ENCODE data around the gene RAB27B. TPM values are rescaled to one million over a fixed set of nuclear protein-coding genes. Genes with fewer than 3 reads are reported as not detected.

Gene RAB27B
- total RNA-seq, 4 donors from 2014 or later: 0.02 to 0.20 (median 0.05) TPM; not detected in 1

DNA sequence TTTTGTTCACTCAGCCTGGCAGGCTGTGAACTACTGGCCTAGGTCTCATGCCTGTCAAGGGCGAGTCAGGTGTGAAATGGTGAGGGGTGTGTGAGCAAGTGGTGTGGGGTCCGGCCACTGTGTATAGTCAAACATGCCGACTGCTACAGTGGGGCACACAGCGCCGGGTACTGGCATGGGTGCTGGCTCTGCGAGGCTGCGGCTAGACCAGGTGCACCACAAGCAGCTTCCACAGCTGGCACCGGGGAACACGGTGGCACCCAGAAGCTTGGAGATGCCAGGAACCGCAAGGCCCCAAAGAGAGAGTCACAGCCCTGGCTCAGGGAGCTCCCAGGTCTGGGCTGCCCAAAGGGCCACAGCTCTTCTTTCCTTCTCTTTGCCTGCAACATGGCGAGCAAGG is 81.3 kb downstream of the RAB27B start:
- Histone ChIP-seq H3K4me3 (no peak overlapping the region), H3K9me3 (no peaks in the 10 kb centered on the region), H3K4me1 (no peaks in the 10 kb centered on the region), H3K27ac (no peak overlapping the region), H3K27me3 (no peaks in the 10 kb centered on the region), H3K36me3 (no peaks in the 10 kb centered on the region)
- ATAC-seq (no peak), DNase-seq (no peak)
- TF ChIP-seq POLR2A (IDR thresholded peaks at IDR 0.05): no peak
- TF ChIP-seq, protein P1, sequence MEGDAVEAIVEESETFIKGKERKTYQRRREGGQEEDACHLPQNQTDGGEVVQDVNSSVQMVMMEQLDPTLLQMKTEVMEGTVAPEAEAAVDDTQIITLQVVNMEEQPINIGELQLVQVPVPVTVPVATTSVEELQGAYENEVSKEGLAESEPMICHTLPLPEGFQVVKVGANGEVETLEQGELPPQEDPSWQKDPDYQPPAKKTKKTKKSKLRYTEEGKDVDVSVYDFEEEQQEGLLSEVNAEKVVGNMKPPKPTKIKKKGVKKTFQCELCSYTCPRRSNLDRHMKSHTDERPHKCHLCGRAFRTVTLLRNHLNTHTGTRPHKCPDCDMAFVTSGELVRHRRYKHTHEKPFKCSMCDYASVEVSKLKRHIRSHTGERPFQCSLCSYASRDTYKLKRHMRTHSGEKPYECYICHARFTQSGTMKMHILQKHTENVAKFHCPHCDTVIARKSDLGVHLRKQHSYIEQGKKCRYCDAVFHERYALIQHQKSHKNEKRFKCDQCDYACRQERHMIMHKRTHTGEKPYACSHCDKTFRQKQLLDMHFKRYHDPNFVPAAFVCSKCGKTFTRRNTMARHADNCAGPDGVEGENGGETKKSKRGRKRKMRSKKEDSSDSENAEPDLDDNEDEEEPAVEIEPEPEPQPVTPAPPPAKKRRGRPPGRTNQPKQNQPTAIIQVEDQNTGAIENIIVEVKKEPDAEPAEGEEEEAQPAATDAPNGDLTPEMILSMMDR (IDR thresholded peaks at IDR 0.05 in 4 of 5, conservative IDR thresholded peaks at IDR 0.05 in 1 of 5): no peak
- in situ Hi-C loops (cut with MboI; ENCODE audit: low sequenced_read_pairs in 4 of 4) (no loop called here), intact Hi-C loops (cut with DNase I; ENCODE audit: low total_unique reads) (no loop called here)

DNA sequence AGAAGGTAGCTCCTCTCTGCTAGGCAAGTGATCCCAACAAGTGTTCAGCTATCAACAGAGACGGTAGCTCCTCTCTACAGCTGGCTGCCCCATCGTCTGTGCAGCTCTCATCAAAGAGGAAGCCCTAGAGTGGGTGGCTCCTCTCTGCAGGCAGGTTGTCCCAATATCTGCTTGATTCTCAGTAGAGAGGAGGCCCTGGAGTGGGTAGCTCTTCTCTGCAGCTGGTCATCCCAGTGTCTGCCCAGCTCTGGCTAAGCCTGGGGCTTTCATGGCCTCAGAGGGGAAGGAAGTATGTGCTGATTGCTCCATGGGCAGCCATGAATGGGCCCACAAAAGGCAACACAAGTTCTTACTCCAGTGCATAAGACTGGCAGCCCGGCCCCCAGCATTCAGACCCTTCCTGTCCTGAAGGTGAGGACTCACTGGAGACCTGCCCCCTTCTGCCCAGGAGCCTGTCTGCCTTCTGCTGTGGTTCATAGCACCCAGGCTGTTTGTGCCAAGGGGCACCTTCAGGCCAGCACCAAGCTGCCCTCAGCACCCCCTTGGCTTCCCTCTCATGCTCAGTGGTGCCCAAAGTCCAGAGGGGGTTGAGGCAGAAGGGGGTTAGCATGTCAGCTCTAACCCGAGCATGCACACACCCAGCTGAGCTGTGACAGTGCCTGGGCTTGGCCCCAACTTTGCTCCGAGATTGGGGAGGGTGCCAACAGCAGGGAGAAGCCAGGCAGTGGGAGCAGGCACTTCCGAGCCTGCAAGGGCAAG is 82.1 kb downstream of the RAB27B start:
- H3K27ac ChIP-seq: no peak overlapping the region
- no peaks in the 10 kb centered on the region for H3K27me3 ChIP-seq
- no peak for TF ChIP-seq POLR2A (IDR thresholded peaks at IDR 0.05)
- TF ChIP-seq, protein P1 (IDR thresholded peaks at IDR 0.05 in 4 of 5, conservative IDR thresholded peaks at IDR 0.05 in 1 of 5): no peak
- in situ Hi-C loops (cut with MboI; ENCODE audit: low sequenced_read_pairs in 4 of 4) (no loop called here), intact Hi-C loops (cut with DNase I; ENCODE audit: low total_unique reads) (no loop called here)
- no peaks in the 10 kb centered on the region for H3K4me1 ChIP-seq
- H3K4me3 ChIP-seq: no peak overlapping the region
- DNase-seq (no peak), ATAC-seq (no peak)
- H3K9me3 ChIP-seq: no peaks in the 10 kb centered on the region
- H3K36me3 ChIP-seq: no peaks in the 10 kb centered on the region

DNA sequence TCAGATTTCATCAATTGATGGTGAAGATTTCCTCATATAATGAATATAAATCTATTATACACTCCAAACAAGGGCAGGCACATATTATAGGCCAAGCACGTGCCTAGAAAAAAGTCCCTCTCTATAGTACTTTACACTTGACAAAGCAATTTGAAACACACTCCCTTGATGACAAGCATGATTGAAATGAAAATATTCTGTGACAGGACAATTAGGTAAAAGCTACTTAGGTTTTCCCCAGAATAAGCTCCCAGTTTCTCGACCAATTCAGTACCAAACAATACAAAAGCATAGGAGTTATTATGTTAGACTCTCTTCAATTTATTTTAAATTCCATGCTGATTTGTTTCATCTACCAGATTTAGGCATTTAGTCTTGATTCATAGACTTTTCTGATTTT is 83.3 kb downstream of the RAB27B start:
- Histone ChIP-seq H3K27me3 (no peaks in the 10 kb centered on the region), H3K9me3 (no peaks in the 10 kb centered on the region), H3K36me3 (no peaks in the 10 kb centered on the region), H3K4me1 (no peaks in the 10 kb centered on the region), H3K27ac (no peak overlapping the region), H3K4me3 (no peak overlapping the region)
- TF ChIP-seq, protein P1 (IDR thresholded peaks at IDR 0.05 in 4 of 5, conservative IDR thresholded peaks at IDR 0.05 in 1 of 5): no peak
- no peak for TF ChIP-seq POLR2A (IDR thresholded peaks at IDR 0.05)
- no peak for DNase-seq
- ATAC-seq: no peak
- intact Hi-C loops (cut with DNase I; ENCODE audit: low total_unique reads): no loop called here
- in situ Hi-C loops (cut with MboI; ENCODE audit: low sequenced_read_pairs in 4 of 4): no loop called here

DNA sequence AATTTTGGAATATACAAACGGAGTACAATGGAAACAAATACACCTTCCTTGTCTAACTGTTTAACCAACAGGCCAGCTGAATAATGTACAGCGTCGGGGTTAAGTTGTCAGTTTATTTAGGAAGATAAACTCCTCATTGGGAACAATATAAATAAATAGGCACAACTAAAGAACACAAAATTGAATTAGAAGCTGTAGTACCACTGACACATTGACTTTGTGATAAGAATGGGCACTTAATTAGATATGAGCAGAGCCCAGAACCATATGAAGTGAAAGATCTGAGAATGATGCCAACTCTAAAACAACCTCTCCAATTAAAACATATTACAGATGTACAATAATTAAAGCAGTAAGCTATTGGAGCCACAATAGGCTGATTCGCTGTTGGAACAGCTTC is 86.5 kb downstream of the RAB27B start:
- no peaks in the 10 kb centered on the region for H3K4me1 ChIP-seq
- no peak for DNase-seq
- H3K36me3 ChIP-seq: no peaks in the 10 kb centered on the region
- no peaks in the 10 kb centered on the region for H3K9me3 ChIP-seq
- in situ Hi-C loops (cut with MboI; ENCODE audit: low sequenced_read_pairs in 4 of 4): no loop called here
- intact Hi-C loops (cut with DNase I; ENCODE audit: low total_unique reads): no loop called here
- H3K27me3 ChIP-seq: no peaks in the 10 kb centered on the region
- ATAC-seq: no peak
- H3K4me3 ChIP-seq: no peak overlapping the region
- H3K27ac ChIP-seq: no peak overlapping the region
- TF ChIP-seq, protein P1 (IDR thresholded peaks at IDR 0.05 in 4 of 5, conservative IDR thresholded peaks at IDR 0.05 in 1 of 5): no peak
- TF ChIP-seq POLR2A (IDR thresholded peaks at IDR 0.05): no peak

DNA sequence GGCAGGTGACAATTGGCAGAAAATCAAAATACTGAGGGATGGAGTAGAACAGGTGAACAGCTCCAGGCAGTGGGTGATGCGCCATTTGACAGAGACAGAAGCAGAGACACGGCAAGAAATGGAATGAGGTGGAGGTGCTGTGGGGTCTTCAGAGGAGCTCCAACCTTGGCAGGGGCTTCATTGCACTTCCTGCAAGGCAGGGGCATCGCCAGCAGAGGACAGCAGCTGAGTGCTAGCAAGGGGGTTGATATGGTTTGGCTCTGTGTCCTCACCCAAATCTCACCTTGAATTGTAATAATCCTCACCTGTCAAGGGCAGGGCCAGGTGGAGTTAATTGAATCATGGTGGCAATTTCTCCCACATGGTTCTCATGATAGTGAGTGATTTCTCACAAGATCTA is 88.2 kb downstream of the RAB27B start:
- in situ Hi-C loops (cut with MboI; ENCODE audit: low sequenced_read_pairs in 4 of 4) (no loop called here), intact Hi-C loops (cut with DNase I; ENCODE audit: low total_unique reads) (no loop called here)
- TF ChIP-seq POLR2A (IDR thresholded peaks at IDR 0.05): no peak
- TF ChIP-seq, protein P1 (IDR thresholded peaks at IDR 0.05 in 4 of 5, conservative IDR thresholded peaks at IDR 0.05 in 1 of 5): no peak
- Histone ChIP-seq H3K27me3 (no peaks in the 10 kb centered on the region), H3K9me3 (no peaks in the 10 kb centered on the region), H3K27ac (no peak overlapping the region), H3K36me3 (no peaks in the 10 kb centered on the region), H3K4me1 (no peaks in the 10 kb centered on the region), H3K4me3 (no peak overlapping the region)
- no peak for DNase-seq
- ATAC-seq: no peak
